Liver (tissue), 9 donors: ENCODE data around the gene DNMT3A. TPM values are rescaled to one million over a fixed set of nuclear protein-coding genes. Genes with fewer than 3 reads are reported as not detected.

Experiments
- DNase-seq: peaks from one replicate; pipeline ENCODE4 v3.0.0-alpha.2; 2017; ENCODE audit warnings: low spot score
- H3K27ac ChIP-seq, 2 donors: one replicate each; pipeline ENCODE4 v1.7.0; 2013; ENCODE audit warnings: inconsistent platforms in 2 of 2, low read length in 2 of 2, control low read depth in 1 of 2, low read depth in 1 of 2, mild to moderate bottlenecking in 1 of 2
- H3K27me3 ChIP-seq, 4 donors: one replicate each; pipeline versions ENCODE4 v1.6.1 to v1.7.0; 2013; ENCODE audit warnings: low read length in 3 of 4, inconsistent platforms in 1 of 4, mild to moderate bottlenecking in 1 of 4, moderate library complexity in 1 of 4; ENCODE audit not compliant: control insufficient read depth in 4 of 4, insufficient read depth in 4 of 4
- H3K36me3 ChIP-seq, 4 donors: one replicate each; pipeline versions ENCODE4 v1.6.1 to v1.7.0; 2013; ENCODE audit warnings: low read length in 3 of 4, mild to moderate bottlenecking in 3 of 4, low read depth in 1 of 4, moderate library complexity in 1 of 4; ENCODE audit not compliant: control insufficient read depth in 4 of 4, insufficient read depth in 3 of 4
- H3K4me1 ChIP-seq, 4 donors: one replicate each; pipeline versions ENCODE4 v1.6.1 to v1.7.0; 2013; ENCODE audit warnings: low read length in 3 of 4, mild to moderate bottlenecking in 3 of 4, moderate library complexity in 1 of 4; ENCODE audit not compliant: control insufficient read depth in 4 of 4, insufficient read depth in 4 of 4
- H3K4me3 ChIP-seq, 3 donors: one replicate each; pipeline versions ENCODE4 v1.6.1 to v1.7.0; 2013; ENCODE audit warnings: low read length in 3 of 3, control low read depth in 1 of 3, low read depth in 1 of 3, mild to moderate bottlenecking in 1 of 3
- H3K9ac ChIP-seq, 2 donors: one replicate each; pipeline ENCODE4 v1.7.0; 2013; ENCODE audit warnings: low read length in 2 of 2, mild to moderate bottlenecking in 2 of 2, moderate library complexity in 2 of 2, control low read depth in 1 of 2, low read depth in 1 of 2
- H3K9me3 ChIP-seq, 4 donors: one replicate each; pipeline versions ENCODE4 v1.6.1 to v1.7.0; 2013; ENCODE audit warnings: low read length in 3 of 4; ENCODE audit not compliant: control insufficient read depth in 4 of 4
- CTCF ChIP-seq: fragments of 150-350 bp; IDR thresholded peaks from 2 replicates; pipeline ENCODE4 v1.5.1; 2017; ENCODE audit warnings: improper control_type of control experiment, low read depth, low read length; ENCODE audit not compliant: missing input control
- EGR1 ChIP-seq, 2 donors: IDR thresholded peaks; 2 replicates each; pipeline ENCODE4 v1.6.1; 2016 to 2018; ENCODE audit warnings: antibody characterized with exemption in 2 of 2, low read depth in 2 of 2
- FOXA1 ChIP-seq: IDR thresholded peaks from 2 replicates; pipeline ENCODE4 v1.6.1; 2016; ENCODE audit warnings: antibody characterized with exemption
- GABPA ChIP-seq, 2 donors: IDR thresholded peaks in 1 of 2; conservative IDR thresholded peaks in 1 of 2; 2 replicates each; pipeline ENCODE4 v1.6.1; 2016; ENCODE audit warnings: antibody characterized with exemption in 2 of 2, mild to moderate bottlenecking in 1 of 2, moderate library complexity in 1 of 2
- HNF4G ChIP-seq: IDR thresholded peaks from 2 replicates; pipeline ENCODE4 v1.6.1; 2016; ENCODE audit warnings: antibody characterized with exemption
- JUND ChIP-seq, 2 donors: IDR thresholded peaks; 2 replicates each; pipeline ENCODE4 v1.6.1; 2016; ENCODE audit warnings: antibody characterized with exemption in 2 of 2
- MAX ChIP-seq: IDR thresholded peaks from 2 replicates; pipeline ENCODE4 v1.6.1; 2016; ENCODE audit warnings: antibody characterized with exemption
- RAD21 ChIP-seq, 2 donors: IDR thresholded peaks; 2 replicates each; pipeline ENCODE4 v1.6.1; 2016; ENCODE audit warnings: antibody characterized with exemption in 2 of 2, mild to moderate bottlenecking in 2 of 2
- REST ChIP-seq: IDR thresholded peaks from 2 replicates; pipeline ENCODE4 v1.6.1; 2016; ENCODE audit warnings: antibody characterized with exemption, mild to moderate bottlenecking
- RXRA ChIP-seq, 2 donors: IDR thresholded peaks; 2 replicates each; pipeline ENCODE4 v1.6.1; 2017 to 2018; ENCODE audit warnings: antibody characterized with exemption in 2 of 2, mild to moderate bottlenecking in 1 of 2
- TAF1 ChIP-seq: conservative IDR thresholded peaks from 2 replicates; pipeline ENCODE4 v1.6.1; 2016; ENCODE audit warnings: antibody characterized with exemption, mild to moderate bottlenecking
- YY1 ChIP-seq: IDR thresholded peaks from 2 replicates; pipeline ENCODE4 v1.6.1; 2016; ENCODE audit warnings: antibody characterized with exemption, mild to moderate bottlenecking
- WGBS: extraction: QIAGEN DNeasy Blood & Tissue Kit; methylation state at CpG from one replicate; pipeline ENCODE4 v1.1.7; 2013; 5-methylcytosine and 5-hydroxymethylcytosine counted together
- polyA plus RNA-seq, 2 donors: library from polyadenylated mRNA; stranded (reverse) in 1 of 2; unstranded in 1 of 2; fragments of 200-250 nt in 1 of 2; fragments of >200 nt in 1 of 2; fragmentation: Nextera tagmentation in 1 of 2; extraction: Ambion mirVana in 1 of 2; gene quantifications; one replicate each; pipeline versions ENCODE4 v1.2.1 to v1.2.3, GENCODE V29; 2013 to 2015
- total RNA-seq, 2 donors: library from RNA; depleted of rRNA; stranded (reverse); fragments of >200 nt; gene quantifications; one replicate each; pipeline ENCODE4 v1.2.3, GENCODE V29; 2014
- TF ChIP-seq, protein P1 (sequence below): IDR thresholded peaks from 2 replicates; pipeline ENCODE4 v1.6.1; 2016; ENCODE audit warnings: antibody characterized with exemption
- donor health status: healthy.
- donor health status: healthy.
- donor health status: healthy.
- donor health status: healthy.
- donor health status: healthy.

The DNMT3A gene
- total and polyA plus RNA-seq, 4 donors: 3.5 to 24.2 (median 8.1) TPM

- no peaks in the 10 kb centered on the region for H3K9me3 ChIP-seq
- peaks cover 0 to 8% (median 0%) of the 10 kb centered on the region in 4 donors for H3K4me1 ChIP-seq
- H3K27ac ChIP-seq: no peak overlapping the region
- DNase-seq: no peak
- H3K4me3 ChIP-seq: no peak overlapping the region
- WGBS: 85% methylated on average over 9 of the region's 9 CpGs
- peaks cover 1 to 11% (median 6%) of the 10 kb centered on the region in 4 donors for H3K36me3 ChIP-seq
- no peak overlapping the region for H3K9ac ChIP-seq
- no peaks in the 10 kb centered on the region for H3K27me3 ChIP-seq
- TF ChIP-seq HNF4G: no peak
- TF ChIP-seq TAF1: no peak
- TF ChIP-seq RXRA (IDR thresholded peaks at IDR 0.05): no peak
- no peak for TF ChIP-seq GABPA (IDR thresholded peaks at IDR 0.05 in 1 of 2, conservative IDR thresholded peaks at IDR 0.05 in 1 of 2)
- no peak for TF ChIP-seq RAD21 (IDR thresholded peaks at IDR 0.05)
- TF ChIP-seq REST: no peak
- no peak for TF ChIP-seq FOXA1
- no peak for TF ChIP-seq CTCF
- TF ChIP-seq MAX: no peak
- no peak for TF ChIP-seq YY1
Measured at GRCh38 chr2:25302758-25303375, 38.9 kb downstream of the DNMT3A start.

GRCh38 chr2:25301453-25302352, 40.0 kb downstream of the DNMT3A start:
- Histone ChIP-seq H3K36me3 (peaks cover 1 to 11% (median 6%) of the 10 kb centered on the region in 4 donors), H3K9ac (no peak overlapping the region), H3K27ac (no peak overlapping the region), H3K27me3 (no peaks in the 10 kb centered on the region), H3K4me1 (peaks cover 0 to 8% (median 0%) of the 10 kb centered on the region in 4 donors), H3K9me3 (no peaks in the 10 kb centered on the region), H3K4me3 (no peak overlapping the region)
- WGBS: 80% methylated on average over 8 of the region's 8 CpGs
- no peak for TF ChIP-seq HNF4G
- no peak for TF ChIP-seq TAF1
- no peak for TF ChIP-seq REST
- TF ChIP-seq FOXA1: no peak
- TF ChIP-seq EGR1 (IDR thresholded peaks at IDR 0.05; ENCODE audit: low read depth in 2 of 2): no peak
- TF ChIP-seq, protein P1, sequence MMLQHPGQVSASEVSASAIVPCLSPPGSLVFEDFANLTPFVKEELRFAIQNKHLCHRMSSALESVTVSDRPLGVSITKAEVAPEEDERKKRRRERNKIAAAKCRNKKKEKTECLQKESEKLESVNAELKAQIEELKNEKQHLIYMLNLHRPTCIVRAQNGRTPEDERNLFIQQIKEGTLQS: no peak
- no peak for TF ChIP-seq RAD21 (IDR thresholded peaks at IDR 0.05)
- no peak for TF ChIP-seq MAX
- no peak for TF ChIP-seq RXRA (IDR thresholded peaks at IDR 0.05)
- no peak for TF ChIP-seq JUND (IDR thresholded peaks at IDR 0.05)
- DNase-seq: no peak
